Ovary (tissue), 9 donors: ENCODE data around the gene GLRA2. TPM values are rescaled to one million over a fixed set of nuclear protein-coding genes. Genes with fewer than 3 reads are reported as not detected.
"Not testable (repeated sequence)": the region's sequence is repeated elsewhere in the genome, so short reads cannot be mapped to it uniquely, and the experiment has no call there.

Experiments used
- DNase-seq, 5 donors: peaks; one replicate each; pipeline ENCODE4 v3.0.0-alpha.2; 2019 to 2020
- H3K27ac ChIP-seq, 2 donors: fragments of 200-600 bp; one replicate each; pipeline versions ENCODE4 v1.5.1 to v1.8.0; 2019 to 2022
- H3K27me3 ChIP-seq: fragments of 200-600 bp; one replicate; pipeline ENCODE4 v1.8.0; 2022
- H3K36me3 ChIP-seq: fragments of 200-600 bp; sonication (generic); one replicate; pipeline ENCODE4 v1.5.1; 2019
- H3K4me1 ChIP-seq: one replicate; pipeline ENCODE4 v1.8.1; 2013; ENCODE audit warnings: mild to moderate bottlenecking, moderate library complexity; ENCODE audit not compliant: insufficient read depth
- H3K4me3 ChIP-seq: fragments of 200-600 bp; sonication (generic); one replicate; pipeline ENCODE4 v1.5.1; 2017
- H3K9me3 ChIP-seq, 2 donors: fragments of 200-600 bp in 1 of 2; sonication (generic) in 1 of 2; one replicate each; pipeline versions ENCODE4 v1.5.1 to v1.8.1; 2013 to 2019; ENCODE audit warnings: mild to moderate bottlenecking in 1 of 2, moderate library complexity in 1 of 2
- EP300 ChIP-seq: sonication (generic); formaldehyde crosslinking; IDR thresholded peaks from one replicate; pipeline ENCODE4 v1.6.1; 2017; ENCODE audit warnings: antibody characterized with exemption
- POLR2A ChIP-seq: fragments of 450-650 bp; IDR thresholded peaks from one replicate; pipeline ENCODE4 v1.6.1; 2017; ENCODE audit warnings: antibody characterized with exemption, mild to moderate bottlenecking, moderate library complexity
- WGBS, 3 donors: extraction: QIAGEN DNeasy Blood & Tissue Kit in 1 of 3; methylation state at CpG; one replicate each; pipeline versions ENCODE4 v1.1.5 to v1.1.7; 2013 to 2017; 5-methylcytosine and 5-hydroxymethylcytosine counted together
- intact Hi-C, 4 donors: fragments of 100-400 bp; cut with DNase I; formaldehyde crosslinking; loops; one replicate each; pipeline versions ENCODE4 v1.11.0 to v1.15.1; 2022 to 2023
- polyA plus RNA-seq, 2 donors: library from polyadenylated mRNA; stranded (reverse); fragments of 200-250 nt in 1 of 2; fragments of 350-450 nt in 1 of 2; fragmentation: Illumina TruSeq in 1 of 2; extraction: RNeasy Lipid Tissue Mini Kit (QIAGEN cat#74804) in 1 of 2; gene quantifications; one replicate each; pipeline ENCODE4 v1.2.3, GENCODE V29; 2013 to 2014
- total RNA-seq, 7 donors: library from RNA; depleted of rRNA in 2 of 7; stranded (reverse); fragments of >200 nt in 2 of 7; fragmentation: NEBNext Ultra II Directional in 3 of 7; extraction: Animal tissue kit (Norgen Biotek cat#: 25700) in 3 of 7; gene quantifications; one replicate each; pipeline versions ENCODE4 v1.1.0 to v1.2.4, GENCODE V29; 2016 to 2023
- TF ChIP-seq, protein P1 (sequence below), 3 donors: fragments of 450-650 bp in 2 of 3; fragments of 200-600 bp in 1 of 3; IDR thresholded peaks; one replicate each; pipeline versions ENCODE4 v1.5.1 to v1.8.0; 2016 to 2022; ENCODE audit warnings: antibody characterized with exemption in 3 of 3, mild to moderate bottlenecking in 1 of 3
- donor health status: DM: no; HTN: no; CAD: no; lungs with moderate emphysema.
- donor health status: DM: no; HTN: no; CAD: no.
- donor health status: Bipolar disorder and iron deficiency.
- donor health status: DM: yes; HTN: yes; CAD: no.
- donor health status: DM: no; HTN: no; CAD: no.
- donor health status: DM: yes; HTN: yes; CAD: no.

GLRA2 gene
- total and polyA plus RNA-seq, 9 donors = 0.10 to 0.37 (median 0.22) TPM; not detected in 5

DNA sequence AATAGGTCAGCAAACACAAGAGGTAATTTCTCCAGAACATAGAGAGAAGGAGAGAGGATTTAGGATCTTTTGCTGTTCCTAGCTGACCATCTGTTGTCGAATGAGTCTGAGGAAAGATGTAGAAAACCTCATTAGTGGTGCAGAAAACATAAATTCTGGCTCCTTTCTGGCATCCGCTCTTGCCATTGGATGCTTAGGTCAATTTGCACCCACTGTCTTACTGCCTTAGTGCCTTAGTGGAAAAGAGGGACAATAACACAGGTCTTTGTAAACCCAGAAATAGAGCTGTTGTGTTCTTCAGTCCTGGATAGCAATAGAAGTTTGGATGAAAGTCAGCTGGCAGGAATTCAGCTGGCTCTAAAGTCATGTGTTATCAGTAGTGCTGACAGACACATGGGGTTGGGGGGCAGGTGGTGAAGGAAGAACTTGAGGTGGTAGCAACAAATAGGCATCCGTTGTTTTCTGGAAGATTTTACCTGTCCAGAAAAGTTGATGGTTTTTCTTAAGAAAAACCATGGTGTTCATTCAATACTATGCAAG is 78.2 kb downstream of the GLRA2 start:
- H3K4me1 ChIP-seq = no peaks in the 10 kb centered on the region
- peaks cover 2% of the 10 kb centered on the region for H3K36me3 ChIP-seq
- WGBS, 3 donors = 50 to 69% (median 68%) methylated on average over 3 of the region's 3 CpGs
- H3K9me3 ChIP-seq = no peaks in the 10 kb centered on the region
- H3K27ac ChIP-seq = no peak overlapping the region
- no peak for DNase-seq
- H3K4me3 ChIP-seq = no peak overlapping the region
- TF ChIP-seq, protein P1, sequence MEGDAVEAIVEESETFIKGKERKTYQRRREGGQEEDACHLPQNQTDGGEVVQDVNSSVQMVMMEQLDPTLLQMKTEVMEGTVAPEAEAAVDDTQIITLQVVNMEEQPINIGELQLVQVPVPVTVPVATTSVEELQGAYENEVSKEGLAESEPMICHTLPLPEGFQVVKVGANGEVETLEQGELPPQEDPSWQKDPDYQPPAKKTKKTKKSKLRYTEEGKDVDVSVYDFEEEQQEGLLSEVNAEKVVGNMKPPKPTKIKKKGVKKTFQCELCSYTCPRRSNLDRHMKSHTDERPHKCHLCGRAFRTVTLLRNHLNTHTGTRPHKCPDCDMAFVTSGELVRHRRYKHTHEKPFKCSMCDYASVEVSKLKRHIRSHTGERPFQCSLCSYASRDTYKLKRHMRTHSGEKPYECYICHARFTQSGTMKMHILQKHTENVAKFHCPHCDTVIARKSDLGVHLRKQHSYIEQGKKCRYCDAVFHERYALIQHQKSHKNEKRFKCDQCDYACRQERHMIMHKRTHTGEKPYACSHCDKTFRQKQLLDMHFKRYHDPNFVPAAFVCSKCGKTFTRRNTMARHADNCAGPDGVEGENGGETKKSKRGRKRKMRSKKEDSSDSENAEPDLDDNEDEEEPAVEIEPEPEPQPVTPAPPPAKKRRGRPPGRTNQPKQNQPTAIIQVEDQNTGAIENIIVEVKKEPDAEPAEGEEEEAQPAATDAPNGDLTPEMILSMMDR (IDR thresholded peaks at IDR 0.05) = no peak
- TF ChIP-seq EP300 (no peak), POLR2A (no peak)
- no peaks in the 10 kb centered on the region for H3K27me3 ChIP-seq
- intact Hi-C loops = no loop called here

DNA sequence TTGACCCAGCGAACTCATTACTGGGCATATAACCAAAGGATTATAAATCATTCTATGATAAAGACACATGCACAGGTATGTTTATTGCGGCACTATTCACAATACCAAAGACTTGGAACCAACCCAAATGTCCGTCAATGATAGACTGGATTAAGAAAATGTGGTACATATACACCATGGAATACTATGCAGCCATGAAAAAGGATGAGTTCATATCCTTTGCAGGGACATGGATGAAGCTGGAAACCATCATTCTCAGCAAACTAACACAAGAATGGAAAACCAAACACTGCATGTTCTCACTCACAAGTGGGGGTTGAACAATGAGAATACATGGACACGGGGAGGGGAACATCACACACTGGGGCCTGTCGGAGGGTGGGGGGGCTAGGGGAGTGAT is 83.1 kb downstream of the GLRA2 start:
- H3K4me3 ChIP-seq, H3K27me3 ChIP-seq, intact Hi-C loops, H3K4me1 ChIP-seq, H3K27ac ChIP-seq, DNase-seq, H3K9me3 ChIP-seq, H3K36me3 ChIP-seq: not testable (repeated sequence)
- WGBS, 3 donors = 83 to 86% (median 84%) methylated on average over 5 of the region's 5 CpGs

DNA sequence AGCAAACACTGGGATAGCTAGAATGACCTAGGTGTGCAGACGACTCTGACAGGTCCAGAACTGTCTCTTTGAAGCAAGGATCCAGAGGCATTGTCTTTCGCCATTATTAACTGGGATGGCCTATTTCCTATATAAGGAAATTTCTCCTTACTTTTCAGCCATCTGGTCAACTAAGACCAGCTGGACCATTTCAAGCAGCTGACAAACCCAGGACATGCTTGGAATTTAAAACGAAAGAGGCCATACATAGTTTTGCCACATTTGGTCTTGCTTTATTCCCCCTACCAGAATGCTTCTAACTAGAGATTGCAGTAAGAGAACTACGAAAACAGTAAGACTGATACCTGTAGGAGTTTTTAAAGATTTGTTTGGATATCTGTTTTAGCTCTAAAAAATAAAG is 87.0 kb downstream of the GLRA2 start:
- 29 to 40% (median 38%) methylated on average over 4 of the region's 4 CpGs for WGBS, 3 donors
- Histone ChIP-seq H3K9me3 (no peaks in the 10 kb centered on the region), H3K36me3 (no peaks in the 10 kb centered on the region), H3K27ac (no peak overlapping the region), H3K4me1 (no peaks in the 10 kb centered on the region), H3K4me3 (no peak overlapping the region), H3K27me3 (no peaks in the 10 kb centered on the region)
- DNase-seq = no peak
- TF ChIP-seq, protein P1 (IDR thresholded peaks at IDR 0.05) = no peak
- TF ChIP-seq POLR2A (no peak), EP300 (no peak)
- intact Hi-C loops = no loop called here

DNA sequence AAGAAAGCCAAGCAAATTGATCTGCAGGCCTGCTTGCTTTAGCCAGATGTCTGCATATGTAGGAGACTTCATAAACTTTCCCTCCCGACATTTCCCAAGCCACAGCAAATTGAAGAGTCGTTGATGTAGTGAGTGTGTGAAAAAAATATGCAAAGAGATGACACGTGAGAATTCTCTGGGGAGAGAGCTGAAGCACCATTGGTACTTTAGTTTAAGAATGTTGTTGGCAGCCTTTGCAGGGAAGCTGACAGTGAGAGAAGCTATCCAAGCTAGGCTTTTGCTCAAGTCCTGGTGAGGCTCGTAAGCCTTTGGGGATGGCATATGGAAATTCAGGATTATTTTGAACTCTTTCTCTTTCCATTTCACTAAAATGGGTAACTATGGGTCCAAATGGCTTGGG is 87.5 kb downstream of the GLRA2 start:
- intact Hi-C loops = no loop called here
- DNase-seq = no peak
- Histone ChIP-seq H3K27ac (no peak overlapping the region), H3K36me3 (no peaks in the 10 kb centered on the region), H3K9me3 (no peaks in the 10 kb centered on the region), H3K27me3 (no peaks in the 10 kb centered on the region), H3K4me3 (no peak overlapping the region), H3K4me1 (no peaks in the 10 kb centered on the region)
- 32 to 35% (median 34%) methylated on average over 4 of the region's 4 CpGs for WGBS, 3 donors
- TF ChIP-seq POLR2A = no peak
- no peak for TF ChIP-seq EP300
- TF ChIP-seq, protein P1 (IDR thresholded peaks at IDR 0.05) = no peak

DNA sequence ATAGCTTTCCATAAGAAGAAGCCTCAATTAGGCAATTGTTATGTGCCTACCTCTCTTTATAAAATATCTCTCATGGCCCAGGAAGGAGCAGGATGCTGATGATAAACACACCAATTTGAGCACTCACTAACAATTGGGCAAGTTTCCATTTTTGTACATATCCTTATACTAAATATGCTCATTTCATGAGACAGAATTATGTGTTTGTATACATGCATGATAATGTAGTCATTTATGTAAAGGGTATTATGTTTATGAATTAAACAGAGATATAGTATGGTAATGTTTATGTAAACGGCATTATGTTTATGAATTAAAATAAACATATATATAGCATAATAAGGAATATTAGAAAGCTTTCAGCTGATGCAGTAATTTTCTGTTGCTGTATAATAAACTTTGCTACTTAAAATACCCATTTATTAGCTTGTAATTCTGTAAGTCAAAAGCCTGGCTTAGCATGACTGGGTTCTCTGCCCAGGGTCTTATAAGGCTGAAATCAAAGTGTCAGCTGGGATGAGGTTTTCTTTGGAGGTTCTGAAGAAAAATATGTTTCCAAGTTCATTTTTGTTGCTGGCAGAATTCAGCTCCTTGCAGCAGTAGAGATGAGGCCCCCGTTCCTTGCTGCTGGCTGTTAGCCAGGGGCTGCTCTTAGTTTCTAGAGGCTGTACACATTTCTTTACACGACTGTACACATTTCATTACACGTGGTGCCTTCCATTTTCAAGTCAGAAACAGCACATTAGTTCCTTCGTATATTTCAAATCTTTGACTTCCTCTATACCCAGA is 89.0 kb downstream of the GLRA2 start:
- Histone ChIP-seq H3K4me3 (no peak overlapping the region), H3K9me3 (no peaks in the 10 kb centered on the region), H3K4me1 (no peaks in the 10 kb centered on the region), H3K27ac (no peak overlapping the region), H3K27me3 (no peaks in the 10 kb centered on the region), H3K36me3 (no peaks in the 10 kb centered on the region)
- peak in 2 of 5 donors; percentile 21 to 29 for DNase-seq
- TF ChIP-seq, protein P1 (IDR thresholded peaks at IDR 0.05) = no peak
- TF ChIP-seq POLR2A = no peak
- intact Hi-C loops = no loop called here
- 22 to 38% (median 36%) methylated on average over 5 of the region's 5 CpGs for WGBS, 3 donors
